Heart left ventricle (tissue), 16 donors: ENCODE measurements around the gene PLPP3. TPM values are rescaled to one million over a fixed set of nuclear protein-coding genes. Genes with fewer than 3 reads are reported as not detected.
A peak's percentile ranks its signal among the peaks of the same experiment; 100 is the strongest.

ENCODE experiments used
- ATAC-seq, 4 donors: fragments of 200-7000 bp; cut with Tn5 transposase; one replicate each; pipeline ENCODE4 v1.9.1; 2020 to 2022; ENCODE audit warnings: moderate library complexity in 4 of 4, mild to moderate bottlenecking in 3 of 4, moderate number of reproducible peaks in 1 of 4
- DNase-seq, 5 donors: peaks; one replicate each; pipeline ENCODE4 v3.0.0-alpha.2; 2020
- H3K27ac ChIP-seq, 12 donors: fragments of 200-600 bp; sonication (generic) in 4 of 12; one replicate each; pipeline versions ENCODE4 v1.5.0 to v1.8.0; 2016 to 2022; ENCODE audit warnings: mild to moderate bottlenecking in 2 of 12
- H3K27me3 ChIP-seq, 9 donors: fragments of 200-600 bp; sonication (generic) in 2 of 9; one replicate each; pipeline versions ENCODE4 v1.5.1 to v1.8.0; 2016 to 2022; ENCODE audit warnings: mild to moderate bottlenecking in 3 of 9
- H3K36me3 ChIP-seq, 9 donors: fragments of 200-600 bp; sonication (generic) in 2 of 9; one replicate each; pipeline versions ENCODE4 v1.5.0 to v1.8.0; 2018 to 2022; ENCODE audit warnings: mild to moderate bottlenecking in 2 of 9
- H3K4me1 ChIP-seq, 12 donors: fragments of 200-600 bp; sonication (generic) in 4 of 12; one replicate each; pipeline versions ENCODE4 v1.5.0 to v1.8.0; 2016 to 2022; ENCODE audit warnings: mild to moderate bottlenecking in 3 of 12
- H3K4me3 ChIP-seq, 12 donors: fragments of 200-600 bp; sonication (generic) in 4 of 12; one replicate each; pipeline versions ENCODE4 v1.5.0 to v1.8.0; 2017 to 2022; ENCODE audit warnings: mild to moderate bottlenecking in 9 of 12, moderate library complexity in 4 of 12
- H3K9me3 ChIP-seq, 12 donors: fragments of 200-600 bp; sonication (generic) in 4 of 12; one replicate each; pipeline versions ENCODE4 v1.5.0 to v1.8.0; 2016 to 2022; ENCODE audit warnings: mild to moderate bottlenecking in 1 of 12
- CTCF ChIP-seq, 12 donors: fragments of 200-600 bp; sonication (generic) in 4 of 12; IDR thresholded peaks; one replicate each; pipeline versions ENCODE4 v1.5.0 to v1.8.0; 2018 to 2022; ENCODE audit warnings: antibody characterized with exemption in 12 of 12, mild to moderate bottlenecking in 5 of 12
- POLR2A ChIP-seq, 2 donors: fragments of 450-650 bp; IDR thresholded peaks; one replicate each; pipeline ENCODE4 v1.6.1; 2017; ENCODE audit warnings: antibody characterized with exemption in 2 of 2, mild to moderate bottlenecking in 2 of 2, moderate library complexity in 2 of 2
- WGBS, 4 donors: extraction: QIAGEN DNeasy Blood & Tissue Kit in 2 of 4; methylation state at CpG; one replicate each; pipeline versions ENCODE4 v1.1.5 to v1.1.7; 2013 to 2018; 5-methylcytosine and 5-hydroxymethylcytosine counted together
- intact Hi-C, 10 donors: fragments of 100-400 bp; cut with DNase I; formaldehyde crosslinking; loops; one replicate each; pipeline versions ENCODE4 v1.11.1 to v1.14.2; 2022
- polyA plus RNA-seq, 2 donors: library from polyadenylated mRNA; stranded (reverse); fragments of 200-250 nt; gene quantifications; one replicate each; pipeline ENCODE4 v1.2.3, GENCODE V29; 2013
- total RNA-seq, 9 donors: library from RNA; depleted of rRNA in 2 of 9; stranded (reverse); fragments of >200 nt in 2 of 9; fragmentation: NEBNext Ultra II Directional in 3 of 9; extraction: Animal tissue kit (Norgen Biotek cat#: 25700) in 3 of 9; gene quantifications; one replicate each; pipeline versions ENCODE4 v1.1.0 to v1.2.4, GENCODE V29; 2016 to 2023
- donor health status: ischemic (EF 13 %, LVEDD 7.1; RV severe dilation, severe dysfunction).
- donor health status: healthy with polysubstance abuse.
- donor health status: DM: no; HTN: yes; CAD: no.
- donor health status: DM: no; HTN: no; CAD: no.
- donor health status: ischemic (EF 25% LVEDD 6.9; RV normal size, moderate dysfunction).
- donor health status: ischemic (EF 25% LVEDD 5.7; RV mildly dilated, moderate dysfunction).
- donor health status: healthy.
- donor health status: DM: yes; HTN: yes; CAD: no.
- donor health status: ischemic (EF 35%, LVEDD 5.7; RV mildly dilated, moderate dysfunction).
- donor health status: nonischemic (EF 11% LVEDD 7.7; RV severe dilation, severe dysfunction).
- donor health status: DM: yes; HTN: yes; CAD: no.
- donor health status: PGD.
- donor health status: ischemic (EF 29% LVEDD 5.4; RV normal size, mild dysfunction).
- donor health status: nonischemic (EF 23%, LVEDD 6.1; RV moderate dilation, normal function).

Gene PLPP3
- total and polyA plus RNA-seq, 11 donors = 17.1 to 221 (median 89.9) TPM

GRCh38 chr1:56524263-56524662 lies 55.1 kb downstream of the PLPP3 start:
- DNase-seq (no peak), ATAC-seq (no peak)
- 90 to 94% (median 92%) methylated on average over 11 of the region's 11 CpGs for WGBS, 4 donors
- no peak for TF ChIP-seq POLR2A (IDR thresholded peaks at IDR 0.05)
- no peak for TF ChIP-seq CTCF (IDR thresholded peaks at IDR 0.05)
- no peak overlapping the region for H3K27ac ChIP-seq
- H3K4me3 ChIP-seq = no peak overlapping the region
- no peaks in the 10 kb centered on the region for H3K9me3 ChIP-seq
- H3K36me3 ChIP-seq = peaks cover 0 to 64% (median 39%) of the 10 kb centered on the region in 9 donors
- peaks cover 14 to 89% (median 66%) of the 10 kb centered on the region in 12 donors for H3K4me1 ChIP-seq
- intact Hi-C loops = no loop called here
- peaks cover 0 to 6% (median 0%) of the 10 kb centered on the region in 9 donors for H3K27me3 ChIP-seq

DNA sequence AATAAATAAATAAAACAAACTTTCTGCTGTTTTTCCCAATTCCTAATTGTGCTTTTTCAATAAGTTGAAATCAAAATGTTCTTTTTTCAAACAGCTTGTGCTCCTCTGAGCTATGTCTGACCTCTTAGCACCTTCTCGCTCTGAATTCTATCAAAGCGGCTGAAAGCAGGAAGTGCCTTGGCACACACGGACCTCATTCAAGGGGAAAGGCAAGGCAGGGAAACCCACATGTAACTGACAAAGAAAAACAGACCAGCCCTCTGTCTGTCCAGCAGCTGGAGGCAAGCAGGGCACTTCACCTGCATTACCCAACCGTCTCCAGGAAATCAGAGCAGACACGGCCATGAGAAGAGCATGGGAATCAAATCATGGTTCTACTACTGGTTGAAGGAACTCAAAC lies 56.7 kb downstream of the PLPP3 start:
- peaks cover 0 to 79% (median 49%) of the 10 kb centered on the region in 9 donors for H3K36me3 ChIP-seq
- no peaks in the 10 kb centered on the region for H3K9me3 ChIP-seq
- peak overlapping the region in 3 of 12 donors; percentile 17 to 47 (median 21) for H3K27ac ChIP-seq
- intact Hi-C loops = no loop called here
- peak in 1 of 5 donors; percentile 43 for DNase-seq
- peak in 2 of 4 donors; percentile 20 to 21 for ATAC-seq
- peaks cover 14 to 89% (median 54%) of the 10 kb centered on the region in 12 donors for H3K4me1 ChIP-seq
- TF ChIP-seq CTCF (IDR thresholded peaks at IDR 0.05) (no peak), POLR2A (IDR thresholded peaks at IDR 0.05) (no peak)
- 28 to 35% (median 29%) methylated on average over 5 of the region's 5 CpGs for WGBS, 4 donors
- H3K27me3 ChIP-seq = no peaks in the 10 kb centered on the region
- no peak overlapping the region for H3K4me3 ChIP-seq

DNA sequence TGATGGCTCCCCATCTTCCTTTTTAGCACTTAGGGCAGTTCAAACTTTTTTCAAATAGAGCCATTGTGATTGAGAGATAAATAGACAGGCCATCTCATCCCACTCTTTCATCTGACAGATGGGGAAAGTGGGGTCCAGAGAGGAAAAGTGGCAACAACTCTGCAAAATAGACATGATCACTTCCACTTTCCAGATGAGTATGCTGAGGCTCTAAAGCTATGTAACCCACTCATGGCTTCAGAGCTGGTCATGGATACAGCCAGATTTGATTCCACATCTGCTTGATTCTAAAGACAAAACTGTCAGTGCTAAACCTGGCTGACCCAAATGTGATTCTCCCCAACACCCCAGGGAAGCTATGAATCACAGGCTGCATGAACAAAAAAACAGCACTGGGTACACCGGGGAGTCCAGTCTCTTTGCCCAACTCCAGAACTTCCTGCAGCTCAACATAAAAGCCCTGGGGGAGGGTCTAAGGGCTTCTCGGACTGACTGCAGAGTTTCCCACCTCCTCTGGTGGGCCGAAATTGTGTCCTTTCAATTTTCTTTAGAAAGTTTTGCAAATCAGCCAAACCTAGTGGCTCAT lies 59.3 kb downstream of the PLPP3 start:
- Histone ChIP-seq H3K27me3 (no peaks in the 10 kb centered on the region), H3K4me3 (no peak overlapping the region), H3K9me3 (no peaks in the 10 kb centered on the region), H3K36me3 (peaks cover 0 to 97% (median 53%) of the 10 kb centered on the region in 9 donors), H3K27ac (no peak overlapping the region), H3K4me1 (peaks cover 20 to 90% (median 57%) of the 10 kb centered on the region in 12 donors)
- TF ChIP-seq POLR2A (IDR thresholded peaks at IDR 0.05) = no peak
- TF ChIP-seq CTCF (IDR thresholded peaks at IDR 0.05) = no peak
- intact Hi-C loops = no loop called here
- ATAC-seq (no peak), DNase-seq (no peak)
- WGBS, 4 donors = 60 to 82% (median 82%) methylated on average over 1 to 3 of the region's 3 CpGs

- Histone ChIP-seq H3K4me3 (no peak overlapping the region), H3K4me1 (peaks cover 20 to 98% (median 58%) of the 10 kb centered on the region in 12 donors), H3K9me3 (no peaks in the 10 kb centered on the region), H3K27me3 (no peaks in the 10 kb centered on the region), H3K27ac (peak overlapping the region in 6 of 12 donors; percentile 23 to 84 (median 60)), H3K36me3 (peaks cover 0 to 76% (median 35%) of the 10 kb centered on the region in 9 donors)
- DNase-seq (no peak), ATAC-seq (no peak)
- TF ChIP-seq POLR2A (IDR thresholded peaks at IDR 0.05) (no peak), CTCF (IDR thresholded peaks at IDR 0.05) (no peak)
- WGBS, 4 donors = 92 to 100% (median 96%) methylated on average over 2 of the region's 2 CpGs
- intact Hi-C loops = loop anchor here in 1 of 10 donors (10.0 kb wide), 1 partner anchor 57 kb away; the partner anchor contains the start of gene PLPP3
Measured at GRCh38 chr1:56517404-56518130, 61.8 kb downstream of the PLPP3 start.
